Activated CD4-positive, alpha-beta memory T cell treated with anti-CD3 and anti-CD28 coated beads for 36 hours (primary cell): Measurements from ENCODE around the gene WDCP. TPM values are rescaled to one million over a fixed set of nuclear protein-coding genes. Genes with fewer than 3 reads are reported as not detected.
A peak's percentile ranks its signal among the peaks of the same experiment; 100 is the strongest.
"Not testable (repeated sequence)": the region's sequence is repeated elsewhere in the genome, so short reads cannot be mapped to it uniquely, and the experiment has no call there.

Experiments used
- CTCF ChIA-PET: fragments of 350-600 bp; sonication (Branson Sonifier 250); formaldehyde crosslinking; loops from one replicate; lab custom pipeline; 2021; ENCODE audit warnings: antibody characterized with exemption, inconsistent platforms; lab: Charles Lee
- POLR2A ChIA-PET: fragments of 350-600 bp; sonication (Branson Sonifier 250); formaldehyde crosslinking; loops from one replicate; lab custom pipeline; 2021; ENCODE audit warnings: antibody characterized with exemption; lab: Charles Lee
- DNase-seq: peaks from one replicate; pipeline ENCODE4 v3.0.0-alpha.2; 2020
- H3K27ac Mint-ChIP-seq: one replicate; pipeline ENCODE4 v1.8.0; 2021; ENCODE audit warnings: mixed read lengths
- H3K27me3 Mint-ChIP-seq: one replicate; pipeline ENCODE4 v1.8.0; 2021; ENCODE audit warnings: mixed read lengths
- H3K36me3 Mint-ChIP-seq: one replicate; pipeline ENCODE4 v1.8.0; 2021; ENCODE audit warnings: mixed read lengths
- H3K4me1 Mint-ChIP-seq: one replicate; pipeline ENCODE4 v1.8.0; 2021; ENCODE audit warnings: low read depth, mixed read lengths
- H3K4me3 Mint-ChIP-seq: one replicate; pipeline ENCODE4 v1.8.0; 2021; ENCODE audit warnings: mild to moderate bottlenecking, mixed read lengths
- H3K9me3 Mint-ChIP-seq: one replicate; pipeline ENCODE4 v1.8.0; 2021; ENCODE audit warnings: mixed read lengths
- intact Hi-C: fragments of 100-400 bp; cut with micrococcal nuclease; formaldehyde crosslinking; loops from one replicate; pipeline ENCODE4 v1.15.1; 2023
- total RNA-seq, 2 experiments: library from RNA; stranded (reverse); gene quantifications; one replicate each; pipeline ENCODE4 v1.2.3, GENCODE V29; 2021

Gene WDCP, protein sequence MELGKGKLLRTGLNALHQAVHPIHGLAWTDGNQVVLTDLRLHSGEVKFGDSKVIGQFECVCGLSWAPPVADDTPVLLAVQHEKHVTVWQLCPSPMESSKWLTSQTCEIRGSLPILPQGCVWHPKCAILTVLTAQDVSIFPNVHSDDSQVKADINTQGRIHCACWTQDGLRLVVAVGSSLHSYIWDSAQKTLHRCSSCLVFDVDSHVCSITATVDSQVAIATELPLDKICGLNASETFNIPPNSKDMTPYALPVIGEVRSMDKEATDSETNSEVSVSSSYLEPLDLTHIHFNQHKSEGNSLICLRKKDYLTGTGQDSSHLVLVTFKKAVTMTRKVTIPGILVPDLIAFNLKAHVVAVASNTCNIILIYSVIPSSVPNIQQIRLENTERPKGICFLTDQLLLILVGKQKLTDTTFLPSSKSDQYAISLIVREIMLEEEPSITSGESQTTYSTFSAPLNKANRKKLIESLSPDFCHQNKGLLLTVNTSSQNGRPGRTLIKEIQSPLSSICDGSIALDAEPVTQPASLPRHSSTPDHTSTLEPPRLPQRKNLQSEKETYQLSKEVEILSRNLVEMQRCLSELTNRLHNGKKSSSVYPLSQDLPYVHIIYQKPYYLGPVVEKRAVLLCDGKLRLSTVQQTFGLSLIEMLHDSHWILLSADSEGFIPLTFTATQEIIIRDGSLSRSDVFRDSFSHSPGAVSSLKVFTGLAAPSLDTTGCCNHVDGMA
- 10 to 100 TPM; 18.4 to 21.2 TPM for total RNA-seq

DNA sequence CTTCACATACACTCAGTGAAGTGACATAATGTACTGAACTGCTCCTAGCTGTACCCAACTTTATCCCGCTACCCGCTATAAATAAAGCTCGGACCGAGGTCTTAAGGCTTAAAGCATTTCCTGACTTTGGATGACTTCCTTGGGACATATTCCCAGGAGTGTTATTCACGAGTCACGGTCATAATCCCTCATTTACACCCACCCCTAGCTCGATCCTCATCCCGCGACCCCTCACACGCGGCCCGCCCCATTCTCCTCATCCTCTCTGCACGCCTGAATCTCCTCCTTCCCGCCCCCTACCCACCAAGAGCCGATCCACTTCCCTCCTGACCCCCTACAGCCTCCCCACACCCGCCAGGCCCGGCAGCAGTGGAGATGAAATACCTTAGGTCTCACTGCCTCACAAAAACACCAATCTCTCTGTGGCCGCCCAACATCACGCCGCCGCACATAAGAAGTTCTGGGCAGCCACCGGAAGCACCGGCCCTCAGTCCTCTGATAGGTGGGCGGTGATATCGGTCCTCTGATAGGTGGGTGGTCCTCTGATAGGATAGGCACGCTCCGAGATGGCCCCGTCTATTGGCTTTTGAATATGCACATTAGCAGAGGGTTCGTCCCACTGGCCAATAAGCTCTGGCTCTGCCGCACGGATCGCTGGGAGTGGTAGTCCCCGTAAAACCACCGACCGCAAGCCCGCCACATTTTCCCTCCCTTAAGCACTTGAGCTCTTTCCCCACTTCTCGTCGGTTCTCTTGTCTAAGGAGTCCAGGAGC is at the start of gene WDCP:
Gene WDCP (minus strand): TSS at position 462 of the 773 bp plus-strand sequence. CDS start 7,897 bp downstream, outside the sequence.
- Mint-ChIP-seq H3K27ac (peak within 1 kb of the TSS; percentile 74), H3K36me3 (no peaks in the 10 kb centered on the region), H3K9me3 (no peaks in the 10 kb centered on the region), H3K27me3 (peaks cover 3% of the 10 kb centered on the region), H3K4me3 (peak within 1 kb of the TSS; percentile 95), H3K4me1 (peaks cover 21% of the 10 kb centered on the region)
- intact Hi-C loops: loop anchor here (1.0 to 2.0 kb wide), 6 partner anchors 13 to 120 kb away; partner anchors contain the start of genes ATAD2B, FAM228B, PFN4 and SF3B6
- POLR2A ChIA-PET: interaction anchor here (0.6 to 1.8 kb wide), 10 partner anchors 10 to 120 kb away, joined by 3 to 34 read pairs (median 4); partner anchors contain the start of genes ATAD2B, FAM228B, SF3B6 and TP53I3
- DNase-seq: peak; percentile 97
- CTCF ChIA-PET: interaction anchor here (0.7 to 1.6 kb wide), 6 partner anchors 13 to 231 kb away, joined by 3 to 19 read pairs (median 4); partner anchors contain the start of genes ATAD2B and TP53I3

DNA sequence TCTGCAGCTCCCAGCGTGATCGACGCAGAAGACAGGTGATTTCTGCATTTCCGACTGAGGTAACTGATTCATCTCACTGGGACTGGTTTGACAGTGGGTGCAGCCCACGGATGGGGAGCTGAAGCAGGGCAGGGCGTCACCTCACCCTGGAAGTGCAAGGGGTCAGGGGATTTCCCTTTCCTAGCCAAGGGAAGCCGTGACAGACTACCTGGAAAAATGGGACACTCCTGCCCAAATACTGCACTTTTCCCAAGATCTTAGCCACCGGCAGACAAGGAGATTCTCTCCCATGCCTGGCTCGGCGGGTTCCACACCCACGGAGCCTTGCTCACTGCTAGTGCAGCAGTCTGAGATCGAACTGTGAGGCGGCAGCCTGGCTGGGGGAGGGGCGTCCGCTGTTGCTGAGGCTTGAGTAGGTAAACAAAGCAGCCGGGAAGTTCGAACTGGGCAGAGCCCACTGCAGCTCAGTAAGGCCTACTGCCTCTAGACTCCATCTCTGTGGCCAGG is 48.0 kb upstream of the WDCP start:
- intact Hi-C loops, DNase-seq, H3K9me3 Mint-ChIP-seq, H3K27ac Mint-ChIP-seq, H3K27me3 Mint-ChIP-seq, H3K4me1 Mint-ChIP-seq, H3K4me3 Mint-ChIP-seq, H3K36me3 Mint-ChIP-seq, POLR2A ChIA-PET: not testable (repeated sequence)
- CTCF ChIA-PET: interaction anchor here (1.2 kb wide), 1 partner anchor 11 kb away, joined by 3 read pairs; the partner anchor contains the start of gene TP53I3

DNA sequence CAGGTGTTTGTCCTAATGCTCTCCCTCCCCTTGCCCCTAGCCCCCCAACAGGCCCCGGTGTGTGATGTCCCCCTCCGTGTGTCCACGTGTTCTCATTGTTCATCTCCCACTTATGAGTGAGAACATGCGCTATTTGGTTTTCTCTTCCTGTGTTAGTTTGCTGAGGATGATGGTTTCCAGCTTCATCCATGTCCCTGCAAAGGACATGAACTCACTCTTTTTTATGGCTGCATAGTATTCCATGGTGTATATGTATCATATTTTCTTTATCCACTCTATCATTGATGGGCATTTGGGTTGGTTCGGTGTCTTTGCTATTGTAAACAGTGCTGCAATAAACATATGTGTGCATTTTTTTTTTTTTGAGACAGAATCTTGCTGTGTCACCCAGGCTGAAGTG is 46.1 kb upstream of the WDCP start:
- H3K9me3 Mint-ChIP-seq, H3K27me3 Mint-ChIP-seq, DNase-seq, POLR2A ChIA-PET, H3K27ac Mint-ChIP-seq, intact Hi-C loops, H3K4me1 Mint-ChIP-seq, H3K4me3 Mint-ChIP-seq, CTCF ChIA-PET: not testable (repeated sequence)
- H3K36me3 Mint-ChIP-seq: peaks cover 11% of the 10 kb centered on the region

GRCh38 chr2:24088821-24089359 is 41.7 kb upstream of the WDCP start:
- peaks cover 5% of the 10 kb centered on the region for H3K4me1 Mint-ChIP-seq
- intact Hi-C loops: no loop called here
- no peak overlapping the region for H3K27ac Mint-ChIP-seq
- no peaks in the 10 kb centered on the region for H3K27me3 Mint-ChIP-seq
- ChIA-PET POLR2A (no interaction called here), CTCF (interaction anchor here (1.0 to 1.5 kb wide), 2 partner anchors 10 to 264 kb away, joined by 3 to 4 read pairs; no protein-coding TSS in a partner anchor)
- H3K9me3 Mint-ChIP-seq: no peaks in the 10 kb centered on the region
- H3K36me3 Mint-ChIP-seq: peaks cover 3% of the 10 kb centered on the region
- DNase-seq: no peak
- no peak overlapping the region for H3K4me3 Mint-ChIP-seq

DNA sequence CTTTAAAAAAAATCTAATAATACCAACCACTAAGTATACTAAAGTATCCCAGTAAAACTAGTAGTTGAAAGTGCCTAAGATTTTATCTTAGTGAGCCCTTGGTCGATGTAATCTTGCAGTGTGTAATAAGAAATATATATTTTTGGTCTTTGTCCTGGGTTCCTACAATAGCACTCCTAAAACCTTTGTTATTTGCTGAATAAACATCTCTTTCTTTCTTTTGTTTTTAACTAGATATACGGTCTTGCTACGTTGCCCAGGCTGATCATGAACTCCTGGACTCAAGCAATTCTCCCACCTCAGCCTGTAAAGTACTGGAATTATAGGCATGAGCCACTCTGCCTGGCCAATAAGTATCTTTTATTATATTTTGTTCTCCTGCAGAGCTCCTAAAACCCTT is 39.8 kb upstream of the WDCP start:
- Mint-ChIP-seq H3K4me1 (peaks cover 14% of the 10 kb centered on the region), H3K27ac (no peak overlapping the region), H3K36me3 (peaks cover 3% of the 10 kb centered on the region), H3K9me3 (no peaks in the 10 kb centered on the region), H3K27me3 (no peaks in the 10 kb centered on the region), H3K4me3 (no peak overlapping the region)
- CTCF ChIA-PET: interaction anchor here (1.2 kb wide), 1 partner anchor 8 kb away, joined by 3 read pairs; no protein-coding TSS in a partner anchor
- no peak for DNase-seq
- POLR2A ChIA-PET: no interaction called here
- intact Hi-C loops: no loop called here

- no peaks in the 10 kb centered on the region for H3K27me3 Mint-ChIP-seq
- peaks cover 14% of the 10 kb centered on the region for H3K4me1 Mint-ChIP-seq
- intact Hi-C loops: no loop called here
- H3K36me3 Mint-ChIP-seq: peaks cover 3% of the 10 kb centered on the region
- ChIA-PET CTCF (no interaction called here), POLR2A (no interaction called here)
- no peak overlapping the region for H3K27ac Mint-ChIP-seq
- no peak overlapping the region for H3K4me3 Mint-ChIP-seq
- no peaks in the 10 kb centered on the region for H3K9me3 Mint-ChIP-seq
- DNase-seq: no peak
These were observed 39.0 kb upstream of the WDCP start for GRCh38 chr2:24086241-24086640.

DNA sequence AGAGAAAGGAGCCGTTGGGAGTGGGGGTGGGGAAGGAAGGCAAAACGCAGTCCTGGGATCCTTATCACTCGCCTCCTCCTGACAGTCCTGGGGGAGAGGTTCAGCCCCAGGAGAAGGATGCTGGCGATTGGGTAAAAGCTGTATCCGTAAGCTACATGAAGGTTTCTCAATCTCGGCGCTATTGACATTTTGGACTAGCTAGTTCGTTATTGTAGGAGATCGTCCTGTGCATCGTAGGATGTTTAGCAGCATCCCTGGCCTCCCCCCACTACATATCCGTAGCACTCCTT is 38.0 kb upstream of the WDCP start:
- H3K36me3 Mint-ChIP-seq: peaks cover 4% of the 10 kb centered on the region
- ChIA-PET POLR2A (interaction anchor here (1.9 to 3.1 kb wide), 2 partner anchors 9 to 158 kb away, joined by 5 to 18 read pairs; partner anchors contain the start of genes ATAD2B and SF3B6), CTCF (interaction anchor here (0.5 to 4.5 kb wide), 23 partner anchors 9 to 621 kb away, joined by 3 to 87 read pairs (median 6); partner anchors contain the start of genes ATAD2B, FAM228B, PFN4 and SF3B6)
- H3K27me3 Mint-ChIP-seq: no peaks in the 10 kb centered on the region
- no peak overlapping the region for H3K27ac Mint-ChIP-seq
- H3K4me3 Mint-ChIP-seq: peak overlapping the region; percentile 81
- intact Hi-C loops: loop anchor here (2.0 kb wide), 1 partner anchor 38 kb away; the partner anchor contains the start of gene WDCP
- peaks cover 14% of the 10 kb centered on the region for H3K4me1 Mint-ChIP-seq
- no peak for DNase-seq
- no peaks in the 10 kb centered on the region for H3K9me3 Mint-ChIP-seq

GRCh38 chr2:24084386-24085199 is 37.4 kb upstream of the WDCP start, which contains the start of gene TP53I3:
TP53I3 (minus strand) TSS chr2:24084834; CDS start chr2:24084326, 508 bp downstream.
- ChIA-PET CTCF (interaction anchor here (0.6 to 4.5 kb wide), 57 partner anchors 8 to 1163 kb away, joined by 3 to 87 read pairs (median 4); partner anchors contain the start of genes ATAD2B, FAM228B, FKBP1B and ITSN2), POLR2A (interaction anchor here (1.5 to 3.1 kb wide), 3 partner anchors 8 to 157 kb away, joined by 5 to 18 read pairs (median 7); partner anchors contain the start of genes ATAD2B, SF3B6 and WDCP)
- intact Hi-C loops: loop anchor here (1.0 to 2.0 kb wide), 5 partner anchors 8 to 260 kb away; partner anchors contain the start of genes ATAD2B, SF3B6 and WDCP
- Mint-ChIP-seq H3K36me3 (peaks cover 4% of the 10 kb centered on the region), H3K9me3 (no peaks in the 10 kb centered on the region), H3K4me3 (peak within 1 kb of the TSS; percentile 81), H3K4me1 (peaks cover 14% of the 10 kb centered on the region), H3K27me3 (no peaks in the 10 kb centered on the region), H3K27ac (peak within 1 kb of the TSS; percentile 61)
- DNase-seq: peak; percentile 87

DNA sequence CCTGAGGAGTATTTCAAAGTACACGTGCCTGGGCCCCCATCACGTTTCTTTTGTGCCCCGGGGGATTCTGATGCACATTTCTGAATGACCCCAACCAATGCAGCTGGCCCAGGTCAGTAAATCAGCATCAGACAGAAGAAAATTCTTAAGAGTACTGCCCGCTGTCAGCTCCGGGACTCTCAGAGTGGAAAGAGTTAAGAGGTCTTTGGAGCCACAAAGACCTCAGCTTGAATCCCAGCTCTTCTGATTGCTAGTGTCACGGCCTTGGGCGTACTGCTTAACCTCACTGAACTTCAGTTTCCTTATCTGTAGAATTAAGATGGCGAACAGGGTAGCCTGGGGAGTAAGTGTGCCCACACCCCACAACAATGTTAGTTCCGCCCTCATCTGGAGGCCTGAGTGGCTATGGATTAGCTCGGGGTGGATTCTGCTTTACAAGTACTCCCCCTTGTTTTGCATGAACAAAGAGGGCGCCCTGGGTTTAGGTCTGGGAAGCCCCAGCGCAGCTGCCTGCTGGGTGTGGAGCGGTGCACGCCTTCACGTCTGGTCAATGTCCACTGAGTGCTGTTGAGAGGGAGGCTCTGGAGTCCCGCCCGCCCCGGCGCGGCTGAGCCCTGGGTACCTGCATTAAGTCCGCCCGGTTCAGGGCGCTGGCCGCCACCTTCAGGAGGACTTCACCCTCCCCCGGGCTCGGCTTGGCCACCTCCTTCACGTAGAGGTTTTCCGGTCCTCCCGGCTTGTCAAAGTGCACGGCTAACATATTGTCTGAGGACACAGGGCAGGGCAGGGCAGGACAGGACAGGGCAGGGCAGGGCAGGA is 36.6 kb upstream of the WDCP start:
- H3K4me3 Mint-ChIP-seq: peak overlapping the region; percentile 81
- peaks cover 2% of the 10 kb centered on the region for H3K36me3 Mint-ChIP-seq
- peaks cover 14% of the 10 kb centered on the region for H3K4me1 Mint-ChIP-seq
- intact Hi-C loops: loop anchor here (1.0 to 2.0 kb wide), 5 partner anchors 7 to 259 kb away; partner anchors contain the start of genes ATAD2B, SF3B6 and WDCP
- ChIA-PET CTCF (interaction anchor here (0.6 to 4.5 kb wide), 47 partner anchors 8 to 645 kb away, joined by 3 to 87 read pairs (median 5); partner anchors contain the start of genes ATAD2B, FAM228B, FKBP1B and PFN4), POLR2A (interaction anchor here (0.6 to 3.1 kb wide), 5 partner anchors 7 to 156 kb away, joined by 3 to 18 read pairs (median 5); partner anchors contain the start of genes ATAD2B, SF3B6, UBXN2A and WDCP)
- no peaks in the 10 kb centered on the region for H3K9me3 Mint-ChIP-seq
- DNase-seq: peak; percentile 63
- no peaks in the 10 kb centered on the region for H3K27me3 Mint-ChIP-seq
- peak overlapping the region; percentile 61 for H3K27ac Mint-ChIP-seq
